A673 (cell line): ENCODE results near the gene CHMP3. TPM values are rescaled to one million over a fixed set of nuclear protein-coding genes. Genes with fewer than 3 reads are reported as not detected.

Experiments
- BruUV-seq: library from RNA; stranded (reverse); fragments of 400-500 nt; replicated peaks from 2 replicates; lab custom pipeline; 2021; lab: Mats Ljungman, UMichigan
- CTCF ChIA-PET: fragments of 300-600 bp; sonication (Branson Sonifier 250); formaldehyde crosslinking; loops from one replicate; lab custom pipeline; 2022; ENCODE audit warnings: antibody characterized with exemption; lab: Charles Lee
- POLR2A ChIA-PET: fragments of 300-600 bp; sonication (Branson Sonifier 250); formaldehyde crosslinking; loops from one replicate; lab custom pipeline; 2022; ENCODE audit warnings: antibody characterized with exemption; ENCODE audit not compliant: low non-redundant PET; lab: Charles Lee
- DNase-seq: peaks from one replicate; pipeline ENCODE4 v3.0.0-alpha.2; 2015; ENCODE audit warnings: low spot score
- H3K27ac ChIP-seq: fragments of 200-600 bp; sonication (generic); 2 replicates; pipeline ENCODE4 v1.5.1; 2016; ENCODE audit warnings: mixed run types, low read depth, mild to moderate bottlenecking, mixed read lengths, antibody characterized with exemption, low read length; ENCODE audit not compliant: poor library complexity, severe bottlenecking
- H3K27me3 ChIP-seq: fragments of 200-600 bp; sonication (generic); replicated peaks from 2 replicates; pipeline ENCODE4 v1.6.1; 2017; ENCODE audit warnings: mixed run types, low read depth, mild to moderate bottlenecking, mixed read lengths, antibody characterized with exemption, low read length; ENCODE audit not compliant: insufficient read depth, poor library complexity
- H3K36me3 ChIP-seq: fragments of 200-600 bp; sonication (generic); 2 replicates; pipeline ENCODE4 v1.6.1; 2016; ENCODE audit warnings: mixed run types, mild to moderate bottlenecking, mixed read lengths, antibody characterized with exemption, low read length; ENCODE audit not compliant: insufficient read depth, poor library complexity, severe bottlenecking
- H3K4me1 ChIP-seq: fragments of 200-600 bp; sonication (generic); 2 replicates; pipeline ENCODE4 v1.6.1; 2017; ENCODE audit warnings: mixed run types, mild to moderate bottlenecking, mixed read lengths, antibody characterized with exemption, low read length; ENCODE audit not compliant: insufficient read depth, poor library complexity, severe bottlenecking
- H3K4me3 ChIP-seq: fragments of 200-600 bp; sonication (generic); 2 replicates; pipeline ENCODE4 v1.5.1; 2016; ENCODE audit warnings: low read depth, mixed run types, mild to moderate bottlenecking, mixed read lengths, low read length; ENCODE audit not compliant: poor library complexity, severe bottlenecking
- H3K9me3 ChIP-seq: fragments of 200-600 bp; sonication (generic); 2 replicates; pipeline ENCODE4 v1.6.1; 2016; ENCODE audit warnings: mixed run types, low read depth, mild to moderate bottlenecking, mixed read lengths, antibody characterized with exemption, low read length; ENCODE audit not compliant: poor library complexity, severe bottlenecking
- CTCF ChIP-seq: fragments of 300-800, 200-600 bp; sonication (generic); conservative IDR thresholded peaks from 2 replicates; pipeline ENCODE4 v1.5.1; 2017; ENCODE audit warnings: low read depth, mild to moderate bottlenecking, antibody characterized with exemption, low read length, moderate library complexity, mixed read lengths
- EZH2 ChIP-seq: fragments of 200-600 bp; sonication (generic); IDR thresholded peaks from 2 replicates; pipeline ENCODE4 v1.6.1; 2017; ENCODE audit warnings: borderline replicate concordance, low read depth, mild to moderate bottlenecking, mixed read lengths, antibody characterized with exemption, low read length; ENCODE audit not compliant: poor library complexity, severe bottlenecking
- intact Hi-C: fragments of 100-400 bp; cut with micrococcal nuclease; formaldehyde crosslinking; loops from one replicate; pipeline ENCODE4 v1.10.0; 2022; ENCODE audit not compliant: unreplicated experiment
- total RNA-seq: library from RNA; stranded (reverse); gene quantifications from 2 replicates; pipeline ENCODE4 v1.2.3, GENCODE V29; 2021

Gene CHMP3
- total RNA-seq, 1 experiment from 2014 or later = 87.5 TPM

DNA sequence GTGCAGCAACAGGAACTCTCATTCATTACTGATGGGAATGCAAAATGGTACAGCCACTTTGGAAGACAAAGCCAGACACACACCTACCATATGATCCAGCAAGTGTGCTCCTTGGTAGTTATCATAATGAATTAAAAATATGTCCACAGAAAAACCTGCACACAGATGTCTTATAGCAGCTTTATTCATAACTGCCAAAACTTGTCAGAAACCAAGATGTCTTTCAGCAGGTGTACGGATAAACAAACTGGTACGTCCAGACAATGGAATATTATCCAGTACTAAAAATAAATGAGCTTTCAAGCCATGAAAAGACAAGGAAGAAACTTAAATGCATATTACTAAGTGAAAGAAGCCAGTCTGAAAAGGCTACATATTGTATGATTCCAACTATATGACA lies 50.4 kb downstream of the CHMP3 start:
- no peaks in the 10 kb centered on the region for H3K36me3 ChIP-seq
- no peaks in the 10 kb centered on the region for H3K27me3 ChIP-seq
- BruUV-seq = no TSS peak
- ChIA-PET POLR2A (no interaction called here), CTCF (no interaction called here)
- H3K27ac ChIP-seq = no peak overlapping the region
- DNase-seq = no peak
- no peak overlapping the region for H3K4me3 ChIP-seq
- TF ChIP-seq CTCF = no peak
- no peak for TF ChIP-seq EZH2
- H3K9me3 ChIP-seq = no peaks in the 10 kb centered on the region
- intact Hi-C loops = loop anchor here (10.0 kb wide), 1 partner anchor 282 kb away; the partner anchor contains the start of gene CD8A
- no peaks in the 10 kb centered on the region for H3K4me1 ChIP-seq

DNA sequence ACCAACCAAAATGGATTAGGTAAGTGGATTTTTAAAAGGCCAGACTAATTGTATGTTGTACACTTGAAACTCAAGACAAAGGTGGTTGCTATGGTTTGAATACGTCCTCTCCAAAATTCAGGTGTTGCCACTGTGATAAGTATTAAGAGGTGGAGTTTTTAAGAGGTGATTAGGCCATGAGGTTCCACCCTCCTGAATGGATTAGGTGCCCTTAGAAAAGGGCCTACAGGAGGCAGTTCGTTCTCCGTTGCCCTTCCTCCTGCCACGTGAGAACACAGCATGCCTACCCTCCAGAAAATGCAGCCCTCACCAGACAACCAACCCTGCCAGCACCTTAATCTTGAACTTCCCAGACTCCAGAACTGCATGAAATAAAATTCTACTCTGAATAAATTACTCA lies 51.2 kb downstream of the CHMP3 start:
- no peak overlapping the region for H3K4me3 ChIP-seq
- BruUV-seq = no TSS peak
- POLR2A ChIA-PET = no interaction called here
- DNase-seq = no peak
- CTCF ChIA-PET = no interaction called here
- no peaks in the 10 kb centered on the region for H3K4me1 ChIP-seq
- no peak for TF ChIP-seq CTCF
- TF ChIP-seq EZH2 = no peak
- H3K27me3 ChIP-seq = no peaks in the 10 kb centered on the region
- no peaks in the 10 kb centered on the region for H3K9me3 ChIP-seq
- H3K27ac ChIP-seq = no peak overlapping the region
- no peaks in the 10 kb centered on the region for H3K36me3 ChIP-seq
- intact Hi-C loops = loop anchor here (10.0 kb wide), 1 partner anchor 283 kb away; the partner anchor contains the start of gene CD8A

DNA sequence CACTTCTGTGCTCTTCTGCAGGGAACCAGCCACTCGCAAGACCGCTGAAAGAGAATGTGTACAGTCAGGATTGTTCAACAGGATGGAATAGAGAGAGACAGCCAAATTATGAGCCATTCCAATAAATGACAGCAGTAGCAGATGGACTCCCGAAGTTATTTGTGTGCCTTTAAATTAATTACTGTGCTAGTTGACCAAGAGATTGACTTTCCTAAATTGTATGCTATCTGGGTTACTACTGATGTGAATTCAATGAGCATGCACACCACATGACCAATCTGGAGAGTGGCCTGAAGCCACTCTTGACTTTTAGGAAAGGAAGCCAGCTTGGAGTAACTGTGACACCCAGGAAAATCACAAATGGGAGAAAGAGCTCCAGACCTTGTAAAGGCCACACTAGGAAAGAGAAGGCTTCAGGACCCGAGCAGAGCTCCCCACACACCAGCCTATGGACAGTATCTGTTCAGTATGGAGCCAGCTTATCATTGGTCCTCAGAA lies 52.8 kb downstream of the CHMP3 start:
- no peaks in the 10 kb centered on the region for H3K27me3 ChIP-seq
- BruUV-seq = no TSS peak
- POLR2A ChIA-PET = no interaction called here
- intact Hi-C loops = loop anchor here (10.0 kb wide), 1 partner anchor 284 kb away; the partner anchor contains the start of gene CD8A
- H3K4me1 ChIP-seq = no peaks in the 10 kb centered on the region
- CTCF ChIA-PET = no interaction called here
- no peak for DNase-seq
- H3K4me3 ChIP-seq = no peak overlapping the region
- H3K27ac ChIP-seq = no peak overlapping the region
- TF ChIP-seq EZH2 (no peak), CTCF (no peak)
- H3K36me3 ChIP-seq = no peaks in the 10 kb centered on the region
- no peaks in the 10 kb centered on the region for H3K9me3 ChIP-seq
